Measurements from ENCODE around the gene PHETA1.

GRCh38 chr12:111335811-111336210 lies 33.1 kb downstream of the PHETA1 start:
- TF ChIP-seq CTCF (IDR thresholded peaks at IDR 0.05): no peak
- TF ChIP-seq ZFX (IDR thresholded peaks at IDR 0.05; ENCODE audit: borderline replicate concordance): no peak
